ENCODE measurements around the gene TMEM132C. TPM values are rescaled to one million over a fixed set of nuclear protein-coding genes. Genes with fewer than 3 reads are reported as not detected.
A peak's percentile ranks its signal among the peaks of the same experiment; 100 is the strongest.

Gene TMEM132C
- total and polyA plus RNA-seq, 2 of the 8 experiments (the other 6 are each of a cell fraction or from before 2014, with no cell fraction given) = 0.23 to 0.76 TPM

DNA sequence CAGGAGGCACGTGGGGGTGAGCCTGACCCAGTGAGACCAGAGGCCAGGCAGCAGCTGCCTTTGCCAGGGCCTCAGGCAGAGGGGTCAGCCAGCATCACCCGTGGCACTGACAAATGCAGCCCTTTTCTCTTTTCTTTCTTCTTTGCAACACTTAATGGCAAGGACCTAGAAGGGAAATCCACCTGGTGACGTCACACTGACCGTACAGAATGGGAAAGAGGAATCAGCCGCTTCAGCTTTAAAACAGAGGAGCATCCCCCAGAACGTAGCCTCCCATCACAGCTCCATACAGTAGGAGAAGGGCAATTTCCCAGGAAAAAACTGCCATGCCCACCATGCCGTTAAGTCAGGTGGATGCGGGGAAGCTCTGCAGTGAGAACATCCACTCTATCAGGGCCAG is 328.6 kb downstream of the TMEM132C start:
- Histone ChIP-seq H2AK5ac (ENCODE audit: low read depth, low read length) (no peak overlapping the region), H4K5ac (ENCODE audit: insufficient read length, low read depth, low read length) (no peak overlapping the region), H3K79me2 (ENCODE audit: control insufficient read depth in 1 of 2, insufficient read depth in 2 of 2, low read length in 2 of 2) (no peaks in the 10 kb centered on the region), H3K4ac (replicated peaks; ENCODE audit: insufficient read length, low read depth, low read length) (no peak overlapping the region), H2BK5ac (ENCODE audit: low read depth, low read length) (no peak overlapping the region), H3K23ac (ENCODE audit: insufficient read length) (no peak overlapping the region), H3K23me2 (ENCODE audit: low read depth, low read length) (no peaks in the 10 kb centered on the region), H4K8ac (ENCODE audit: extremely low read depth, insufficient read depth, low read length) (no peak overlapping the region), H3K4me3 (ENCODE audit: extremely low read depth in 1 of 4, insufficient read depth in 2 of 4, low read depth in 3 of 4, low read length in 4 of 4) (no peak overlapping the region), H3K9ac (replicated peaks in 1 of 4; ENCODE audit: extremely low read depth in 1 of 4, low read depth in 3 of 4, low read length in 3 of 4) (no peak overlapping the region), H2BK15ac (ENCODE audit: low read length) (no peak overlapping the region), H3K14ac (ENCODE audit: insufficient read length) (no peak overlapping the region), H3K4me1 (replicated peaks in 1 of 4; ENCODE audit: control insufficient read depth in 3 of 4, insufficient read depth in 4 of 4, low read length in 3 of 4) (peaks cover 0 to 11% (median 5%) of the 10 kb centered on the region in 4 experiments; a peak in 5 of 7 replicates), H3K4me2 (ENCODE audit: insufficient read depth in 1 of 2, low read depth in 2 of 2, low read length in 2 of 2) (no peak overlapping the region; a peak in 1 of 4 replicates), H3K9me3 (ENCODE audit: insufficient read depth in 2 of 2, low read depth in 1 of 2, low read length in 1 of 2) (no peaks in the 10 kb centered on the region), H3K18ac (ENCODE audit: extremely low read depth, low read length) (no peak overlapping the region; the same call in 1 of the 2 replicates), H2BK120ac (replicated peaks; ENCODE audit: low read depth, low read length) (no peak overlapping the region), H3K27ac (ENCODE audit: low read depth, low read length) (no peak overlapping the region), H4K20me1 (replicated peaks in 1 of 2; ENCODE audit: control insufficient read depth in 1 of 2, insufficient read depth in 2 of 2, low read length in 2 of 2) (no peaks in the 10 kb centered on the region), H4K91ac (replicated peaks; ENCODE audit: insufficient read length, low read length) (no peak overlapping the region), H3K27me3 (replicated peaks in 1 of 4; ENCODE audit: control insufficient read depth in 3 of 4, extremely low read depth in 1 of 4, insufficient read depth in 3 of 4, low read length in 3 of 4) (peaks cover 0 to 3% (median 1%) of the 10 kb centered on the region in 4 experiments; a peak in 2 of 7 replicates), H3K36me3 (ENCODE audit: control insufficient read depth in 2 of 4, insufficient read depth in 4 of 4, low read length in 3 of 4) (no peaks in the 10 kb centered on the region), H3K79me1 (ENCODE audit: low read depth, low read length) (no peaks in the 10 kb centered on the region), H2AFZ (ENCODE audit: low read length) (no peak overlapping the region), H3K56ac (replicated peaks; ENCODE audit: insufficient read length, low read depth, low read length) (no peak overlapping the region), H2BK12ac (ENCODE audit: low read depth, low read length) (no peak overlapping the region), H2BK20ac (ENCODE audit: low read length) (no peak overlapping the region)
- CTCF ChIA-PET (ENCODE audit: partially characterized antibody) = interaction anchor here (0.6 to 1.0 kb wide), 4 partner anchors 12 to 1334 kb away, joined by 3 to 4 read pairs (median 3); no protein-coding TSS in a partner anchor
- WGBS, 2 experiments (ENCODE audit: extremely low coverage in 1 of 2, insufficient coverage in 1 of 2, insufficient read length in 1 of 2, insufficient replicate concordance in 2 of 2, low coverage in 1 of 2, low lambda C conversion rate in 2 of 2, missing lambda C conversion rate in 1 of 2) = 82% methylated on average over 8 of the region's 8 CpGs; no CpG with 5 or more reads in 1 of the 2 experiments
- POLR2A ChIA-PET (ENCODE audit: partially characterized antibody) = no interaction called here
- FAIRE-seq = no peak
- TF ChIP-seq EZH2 (IDR thresholded peaks at IDR 0.05; ENCODE audit: low read depth, low read length, severe bottlenecking) (no peak), PHF8 (conservative IDR thresholded peaks at IDR 0.05; ENCODE audit: low read depth, low read length) (no peak), FOSL1 (IDR thresholded peaks at IDR 0.05; ENCODE audit: insufficient read depth, low read depth, low read length) (no peak), SP2 (IDR thresholded peaks at IDR 0.05; ENCODE audit: low read length) (no peak), SRF (IDR thresholded peaks at IDR 0.05; ENCODE audit: low read depth, low read length) (no peak), MAX (IDR thresholded peaks at IDR 0.05) (0 out of 2 replicates have a peak, but pooled peaks have one; percentile 20)
- DNase-seq (ENCODE audit: low read depth in 1 of 2, low spot score in 2 of 2) = no peak
